C4-2B (cell line): ENCODE data around the gene TACO1.

Experiments used
- ZFX ChIP-seq: fragments of 450-650 bp; IDR thresholded peaks from 2 replicates; pipeline ENCODE4 v1.6.1; 2017
- TF ChIP-seq, protein P1 (sequence below): fragments of 450-650 bp; conservative IDR thresholded peaks from 2 replicates; pipeline ENCODE4 v1.5.1; 2017; ENCODE audit warnings: mild to moderate bottlenecking

DNA sequence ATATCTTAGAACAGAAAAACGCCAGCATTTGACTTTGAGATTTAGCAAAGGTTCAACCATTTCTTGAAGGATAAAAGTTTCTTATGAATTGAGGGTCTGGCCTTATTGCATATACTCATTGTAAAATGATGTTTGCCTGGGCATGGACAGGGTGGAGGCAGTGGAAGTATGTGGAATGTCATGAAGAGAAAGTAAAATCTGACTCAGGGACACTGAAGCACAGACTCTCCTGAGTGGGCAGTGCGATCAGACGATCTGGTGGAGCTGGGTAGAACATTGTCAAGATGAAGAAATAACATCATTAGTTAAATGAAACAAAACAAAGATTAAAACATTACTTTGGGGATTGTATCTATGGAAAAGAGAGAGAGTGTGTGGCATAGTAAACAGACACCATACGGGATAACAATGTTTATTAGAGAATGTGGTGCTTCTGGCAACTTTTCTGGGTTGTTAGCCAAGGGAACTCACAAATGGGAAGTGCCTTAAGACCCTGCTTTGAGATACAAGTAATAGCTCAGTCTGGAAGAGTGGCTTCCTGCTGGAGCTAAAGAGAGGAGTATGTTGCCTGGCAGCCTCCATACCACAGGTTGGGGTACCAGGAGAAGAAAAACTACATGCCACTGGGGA, 26.0 kb downstream of the TACO1 start:
- TF ChIP-seq, protein P1, sequence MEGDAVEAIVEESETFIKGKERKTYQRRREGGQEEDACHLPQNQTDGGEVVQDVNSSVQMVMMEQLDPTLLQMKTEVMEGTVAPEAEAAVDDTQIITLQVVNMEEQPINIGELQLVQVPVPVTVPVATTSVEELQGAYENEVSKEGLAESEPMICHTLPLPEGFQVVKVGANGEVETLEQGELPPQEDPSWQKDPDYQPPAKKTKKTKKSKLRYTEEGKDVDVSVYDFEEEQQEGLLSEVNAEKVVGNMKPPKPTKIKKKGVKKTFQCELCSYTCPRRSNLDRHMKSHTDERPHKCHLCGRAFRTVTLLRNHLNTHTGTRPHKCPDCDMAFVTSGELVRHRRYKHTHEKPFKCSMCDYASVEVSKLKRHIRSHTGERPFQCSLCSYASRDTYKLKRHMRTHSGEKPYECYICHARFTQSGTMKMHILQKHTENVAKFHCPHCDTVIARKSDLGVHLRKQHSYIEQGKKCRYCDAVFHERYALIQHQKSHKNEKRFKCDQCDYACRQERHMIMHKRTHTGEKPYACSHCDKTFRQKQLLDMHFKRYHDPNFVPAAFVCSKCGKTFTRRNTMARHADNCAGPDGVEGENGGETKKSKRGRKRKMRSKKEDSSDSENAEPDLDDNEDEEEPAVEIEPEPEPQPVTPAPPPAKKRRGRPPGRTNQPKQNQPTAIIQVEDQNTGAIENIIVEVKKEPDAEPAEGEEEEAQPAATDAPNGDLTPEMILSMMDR: no peak
- TF ChIP-seq ZFX: no peak
